Measurements from ENCODE around the gene RNF212.

GRCh38 chr4:1062419-1062818, 50.9 kb downstream of the RNF212 start:
- TF ChIP-seq POLR2A (IDR thresholded peaks at IDR 0.05; ENCODE audit: low read depth, low read length) (no peak), POLR2AphosphoS5 (IDR thresholded peaks at IDR 0.05; ENCODE audit: low read depth, low read length) (no peak), TAF1 (IDR thresholded peaks at IDR 0.05; ENCODE audit: low read depth, low read length) (no peak)

All from GM12891 (cell line).